Gastrocnemius medialis (tissue), 4 donors: Measurements from ENCODE around the gene ZNF674. TPM values are rescaled to one million over a fixed set of nuclear protein-coding genes. Genes with fewer than 3 reads are reported as not detected.

Experiments used
- ATAC-seq, 2 donors: fragments of 150-250 bp; one replicate each; pipeline ENCODE4 v1.9.1; 2016
- DNase-seq, 2 donors: peaks; one replicate each; pipeline ENCODE4 v3.0.0-alpha.2; 2019
- H3K27ac ChIP-seq, 4 donors: fragments of 200-600 bp; sonication (generic); 1 replicate in 1 of 4; 2 replicates in 3 of 4; pipeline ENCODE4 v1.5.1; 2016 to 2018; ENCODE audit warnings: mild to moderate bottlenecking in 2 of 4, moderate library complexity in 1 of 4
- H3K27me3 ChIP-seq, 3 donors: fragments of 200-600 bp; sonication (generic) in 2 of 3; 1 replicate in 1 of 3; 2 replicates in 2 of 3; pipeline versions ENCODE4 v1.5.1 to v1.6.0; 2016 to 2019; ENCODE audit warnings: mild to moderate bottlenecking in 1 of 3, moderate library complexity in 1 of 3
- H3K36me3 ChIP-seq, 2 donors: fragments of 200-600 bp; sonication (generic) in 1 of 2; one replicate each; pipeline ENCODE4 v1.5.1; 2017 to 2018
- H3K4me1 ChIP-seq, 2 donors: fragments of 200-600 bp; sonication (generic) in 1 of 2; one replicate each; pipeline ENCODE4 v1.5.1; 2016 to 2017; ENCODE audit warnings: mild to moderate bottlenecking in 2 of 2
- H3K4me3 ChIP-seq, 4 donors: fragments of 200-600 bp; sonication (generic) in 3 of 4; 1 replicate in 1 of 4; 2 replicates in 3 of 4; pipeline ENCODE4 v1.5.1; 2016 to 2019; ENCODE audit warnings: mild to moderate bottlenecking in 2 of 4
- H3K9me3 ChIP-seq, 3 donors: fragments of 200-600 bp; sonication (generic) in 2 of 3; 1 replicate in 1 of 3; 2 replicates in 2 of 3; pipeline ENCODE4 v1.5.1; 2016 to 2019
- POLR2A ChIP-seq, 2 donors: fragments of 450-650 bp; IDR thresholded peaks; one replicate each; pipeline ENCODE4 v1.6.1; 2017; ENCODE audit warnings: antibody characterized with exemption in 2 of 2, mild to moderate bottlenecking in 2 of 2, moderate library complexity in 2 of 2
- in situ Hi-C, 4 donors: fragments of 200-750 bp; cut with MboI; loops; one replicate each; pipeline versions ENCODE4 v1.15.0 to v1.8.0; 2017; ENCODE audit warnings: low sequenced_read_pairs in 4 of 4
- intact Hi-C: fragments of 100-400 bp; cut with DNase I; formaldehyde crosslinking; loops from one replicate; pipeline ENCODE4 v1.15.1; 2023; ENCODE audit warnings: low total_unique reads
- total RNA-seq, 4 donors: library from RNA; depleted of rRNA; stranded (reverse); fragments of >200 nt; gene quantifications; one replicate each; pipeline versions ENCODE4 v1.1.0 to v1.2.3, GENCODE V29; 2016
- TF ChIP-seq, protein P1 (sequence below), 5 experiments: fragments of 450-650 bp in 3 of 5; fragments of 200-600 bp in 2 of 5; sonication (generic) in 2 of 5; IDR thresholded peaks in 4 of 5; conservative IDR thresholded peaks in 1 of 5; 1 replicate in 4 of 5; 2 replicates in 1 of 5; pipeline ENCODE4 v1.5.1; 2016 to 2019; ENCODE audit warnings: antibody characterized with exemption in 5 of 5, mild to moderate bottlenecking in 3 of 5, moderate library complexity in 3 of 5

The ZNF674 gene
- total RNA-seq, 4 donors from 2014 or later: 1.4 to 2.6 (median 2.1) TPM

- H3K27ac ChIP-seq: no peak overlapping the region
- no peak for DNase-seq
- in situ Hi-C loops: no loop called here
- peaks cover 0 to 4% (median 0%) of the 10 kb centered on the region in 3 donors for H3K27me3 ChIP-seq
- H3K4me3 ChIP-seq: no peak overlapping the region
- no peaks in the 10 kb centered on the region for H3K4me1 ChIP-seq
- H3K36me3 ChIP-seq: no peaks in the 10 kb centered on the region
- no peak for ATAC-seq
- TF ChIP-seq, protein P1, sequence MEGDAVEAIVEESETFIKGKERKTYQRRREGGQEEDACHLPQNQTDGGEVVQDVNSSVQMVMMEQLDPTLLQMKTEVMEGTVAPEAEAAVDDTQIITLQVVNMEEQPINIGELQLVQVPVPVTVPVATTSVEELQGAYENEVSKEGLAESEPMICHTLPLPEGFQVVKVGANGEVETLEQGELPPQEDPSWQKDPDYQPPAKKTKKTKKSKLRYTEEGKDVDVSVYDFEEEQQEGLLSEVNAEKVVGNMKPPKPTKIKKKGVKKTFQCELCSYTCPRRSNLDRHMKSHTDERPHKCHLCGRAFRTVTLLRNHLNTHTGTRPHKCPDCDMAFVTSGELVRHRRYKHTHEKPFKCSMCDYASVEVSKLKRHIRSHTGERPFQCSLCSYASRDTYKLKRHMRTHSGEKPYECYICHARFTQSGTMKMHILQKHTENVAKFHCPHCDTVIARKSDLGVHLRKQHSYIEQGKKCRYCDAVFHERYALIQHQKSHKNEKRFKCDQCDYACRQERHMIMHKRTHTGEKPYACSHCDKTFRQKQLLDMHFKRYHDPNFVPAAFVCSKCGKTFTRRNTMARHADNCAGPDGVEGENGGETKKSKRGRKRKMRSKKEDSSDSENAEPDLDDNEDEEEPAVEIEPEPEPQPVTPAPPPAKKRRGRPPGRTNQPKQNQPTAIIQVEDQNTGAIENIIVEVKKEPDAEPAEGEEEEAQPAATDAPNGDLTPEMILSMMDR (IDR thresholded peaks at IDR 0.05 in 4 of 5, conservative IDR thresholded peaks at IDR 0.05 in 1 of 5): no peak
- no peak for TF ChIP-seq POLR2A (IDR thresholded peaks at IDR 0.05)
- intact Hi-C loops: no loop called here
- no peaks in the 10 kb centered on the region for H3K9me3 ChIP-seq
These were observed 22.2 kb upstream of the ZNF674 start for GRCh38 chrX:46567388-46567787.

DNA sequence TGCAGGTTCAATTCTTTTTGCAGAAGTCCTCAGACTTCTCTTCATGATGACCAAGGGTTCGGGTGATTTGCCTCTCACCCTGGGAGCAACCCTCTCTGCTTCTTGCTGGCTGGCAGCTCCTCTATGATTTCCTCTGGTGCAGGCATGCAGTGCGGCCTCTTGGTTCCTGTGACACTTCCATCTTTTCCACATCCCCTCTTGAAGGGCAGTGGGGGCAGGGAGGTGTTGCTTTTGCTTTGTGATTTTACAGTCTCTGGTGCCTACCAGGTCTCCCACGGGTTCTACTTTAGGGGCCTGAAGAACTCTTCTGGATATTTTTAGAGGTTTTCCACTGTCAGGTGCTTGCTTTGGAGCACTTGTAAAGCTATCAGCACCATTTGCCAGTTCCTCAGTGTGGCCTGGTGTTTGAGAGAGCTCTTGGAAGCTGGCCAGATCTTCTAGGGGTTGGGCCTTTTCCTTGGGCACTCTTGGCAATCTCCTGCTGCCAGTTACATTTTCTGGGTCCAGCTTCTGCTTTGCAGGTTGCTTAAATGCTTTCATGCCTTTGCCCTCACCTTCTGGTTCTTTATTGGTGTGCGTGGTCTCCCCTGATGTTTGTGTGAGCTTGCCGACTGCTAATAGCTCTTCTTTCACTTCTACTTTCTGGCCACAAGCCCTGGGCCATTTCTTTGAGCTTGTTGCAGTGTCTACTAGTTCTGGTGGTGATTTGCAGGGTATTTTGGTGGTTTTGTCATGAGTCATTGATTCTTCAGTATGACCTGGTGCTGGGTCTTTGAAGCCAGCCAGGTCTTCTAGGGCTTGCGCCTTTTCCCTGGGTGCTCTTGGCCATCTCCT is 16.8 kb upstream of the ZNF674 start:
- TF ChIP-seq POLR2A (IDR thresholded peaks at IDR 0.05): no peak
- TF ChIP-seq, protein P1 (IDR thresholded peaks at IDR 0.05 in 4 of 5, conservative IDR thresholded peaks at IDR 0.05 in 1 of 5): no peak
- Histone ChIP-seq H3K36me3 (no peaks in the 10 kb centered on the region), H3K9me3 (no peaks in the 10 kb centered on the region), H3K27me3 (no peaks in the 10 kb centered on the region), H3K4me1 (no peaks in the 10 kb centered on the region), H3K27ac (no peak overlapping the region), H3K4me3 (no peak overlapping the region)
- ATAC-seq (no peak), DNase-seq (no peak)
- intact Hi-C loops (no loop called here), in situ Hi-C loops (no loop called here)

- ATAC-seq (no peak), DNase-seq (peak in 1 of 2 donors; percentile 13)
- no peaks in the 10 kb centered on the region for H3K9me3 ChIP-seq
- H3K4me3 ChIP-seq: no peak overlapping the region
- no peak for TF ChIP-seq POLR2A (IDR thresholded peaks at IDR 0.05)
- TF ChIP-seq, protein P1 (IDR thresholded peaks at IDR 0.05 in 4 of 5, conservative IDR thresholded peaks at IDR 0.05 in 1 of 5): no peak
- H3K36me3 ChIP-seq: no peaks in the 10 kb centered on the region
- in situ Hi-C loops (loop anchor here in 2 of 4 donors (10.0 kb wide), 2 partner anchors 86 to 126 kb away; no protein-coding TSS in a partner anchor), intact Hi-C loops (no loop called here)
- no peaks in the 10 kb centered on the region for H3K4me1 ChIP-seq
- H3K27ac ChIP-seq: no peak overlapping the region
- no peaks in the 10 kb centered on the region for H3K27me3 ChIP-seq
These were observed 13.8 kb upstream of the ZNF674 start for GRCh38 chrX:46559062-46559461.

DNA sequence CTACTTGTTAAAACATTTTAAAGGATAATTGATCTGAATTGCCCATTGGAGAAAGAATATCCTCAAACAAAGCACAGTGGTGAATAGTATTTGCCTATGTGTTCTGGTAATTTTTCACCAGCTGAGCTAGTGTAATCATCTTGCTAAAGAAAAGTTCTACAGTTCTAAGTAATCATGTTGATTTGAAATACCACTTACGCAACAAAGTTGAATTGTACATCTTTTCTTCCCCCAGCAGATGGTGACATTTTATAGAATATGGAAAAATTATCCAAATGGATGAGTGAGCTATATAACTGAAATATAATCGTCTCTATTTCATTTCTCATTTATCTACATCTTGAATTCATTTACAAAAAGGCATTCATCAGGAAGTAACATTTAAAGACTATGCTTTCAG is 9.7 kb upstream of the ZNF674 start:
- intact Hi-C loops (no loop called here), in situ Hi-C loops (loop anchor here in 2 of 4 donors (10.0 kb wide), 2 partner anchors 90 to 130 kb away; no protein-coding TSS in a partner anchor)
- Histone ChIP-seq H3K4me3 (no peak overlapping the region), H3K36me3 (no peaks in the 10 kb centered on the region), H3K9me3 (no peaks in the 10 kb centered on the region), H3K27ac (no peak overlapping the region), H3K27me3 (no peaks in the 10 kb centered on the region), H3K4me1 (no peaks in the 10 kb centered on the region)
- DNase-seq: no peak
- no peak for ATAC-seq
- no peak for TF ChIP-seq POLR2A (IDR thresholded peaks at IDR 0.05)
- TF ChIP-seq, protein P1 (IDR thresholded peaks at IDR 0.05 in 4 of 5, conservative IDR thresholded peaks at IDR 0.05 in 1 of 5): no peak
